Neuronal stem cell (in vitro differentiated cells): Measurements from ENCODE around the gene ABCC5.

ENCODE experiments used
- DNase-seq: peaks from one replicate; pipeline ENCODE4 v3.0.0-alpha.2; 2013; ENCODE audit warnings: low spot score
- H2AFZ ChIP-seq: one replicate; pipeline ENCODE4 v1.6.1; 2013; ENCODE audit warnings: mild to moderate bottlenecking, low read length, inconsistent platforms
- H2AK5ac ChIP-seq: 2 replicates; pipeline ENCODE4 v1.6.1; 2013; ENCODE audit warnings: low read depth, mild to moderate bottlenecking, inconsistent platforms, low read length, moderate library complexity, mixed read lengths
- H2BK120ac ChIP-seq: 2 replicates; pipeline ENCODE4 v1.6.1; 2013; ENCODE audit warnings: low read depth, mild to moderate bottlenecking, inconsistent platforms, low read length, moderate library complexity, mixed read lengths
- H2BK12ac ChIP-seq: one replicate; pipeline ENCODE4 v1.6.1; 2013; ENCODE audit warnings: low read length, inconsistent platforms
- H2BK15ac ChIP-seq: 2 replicates; pipeline ENCODE4 v1.6.1; 2013; ENCODE audit warnings: mild to moderate bottlenecking, low read length, inconsistent platforms, mixed read lengths
- H2BK5ac ChIP-seq: one replicate; pipeline ENCODE4 v1.6.1; 2013; ENCODE audit warnings: inconsistent platforms, mild to moderate bottlenecking, low read length, moderate library complexity
- H3K14ac ChIP-seq: one replicate; pipeline ENCODE4 v1.6.1; 2013; ENCODE audit warnings: low read length, inconsistent platforms
- H3K18ac ChIP-seq: 2 replicates; pipeline ENCODE4 v1.6.1; 2013; ENCODE audit warnings: low read length, inconsistent platforms
- H3K23ac ChIP-seq: 2 replicates; pipeline ENCODE4 v1.6.1; 2013; ENCODE audit warnings: low read depth, mild to moderate bottlenecking, mixed read lengths, low read length, inconsistent platforms; ENCODE audit not compliant: poor library complexity
- H3K27ac ChIP-seq: replicated peaks from 3 replicates; pipeline ENCODE4 v1.5.1; 2013; ENCODE audit warnings: low read length, inconsistent platforms
- H3K27me3 ChIP-seq, 3 experiments: 2 replicates each; pipeline ENCODE4 v1.6.1; 2013; ENCODE audit warnings: low read length in 3 of 3, mild to moderate bottlenecking in 2 of 3, inconsistent platforms in 1 of 3, low read depth in 1 of 3, mixed read lengths in 1 of 3, moderate library complexity in 1 of 3; ENCODE audit not compliant: control insufficient read depth in 3 of 3, insufficient read depth in 3 of 3
- H3K36me3 ChIP-seq, 2 donors: replicated peaks in 1 of 2; 2 replicates each; pipeline ENCODE4 v1.6.1; 2013; ENCODE audit warnings: low read length in 2 of 2; ENCODE audit not compliant: control insufficient read depth in 2 of 2, insufficient read depth in 2 of 2
- H3K4ac ChIP-seq: 2 replicates; pipeline ENCODE4 v1.6.1; 2013; ENCODE audit warnings: inconsistent platforms, mild to moderate bottlenecking, low read length, moderate library complexity
- H3K4me1 ChIP-seq, 2 donors: 1 replicate in 1 of 2; 2 replicates in 1 of 2; pipeline ENCODE4 v1.6.1; 2013; ENCODE audit warnings: low read length in 2 of 2, low read depth in 1 of 2; ENCODE audit not compliant: control insufficient read depth in 2 of 2, insufficient read depth in 1 of 2
- H3K4me2 ChIP-seq: one replicate; pipeline ENCODE4 v1.6.1; 2013; ENCODE audit warnings: mild to moderate bottlenecking, low read length, inconsistent platforms; ENCODE audit not compliant: insufficient read depth, poor library complexity, severe bottlenecking
- H3K4me3 ChIP-seq, 2 donors: 2 replicates each; pipeline ENCODE4 v1.5.1; 2013; ENCODE audit warnings: low read length in 2 of 2, mild to moderate bottlenecking in 2 of 2, inconsistent platforms in 1 of 2, moderate library complexity in 1 of 2
- H3K79me1 ChIP-seq: one replicate; pipeline ENCODE4 v1.6.1; 2013; ENCODE audit warnings: low read depth, mild to moderate bottlenecking, inconsistent platforms, low read length, moderate library complexity
- H3K9ac ChIP-seq: one replicate; pipeline ENCODE4 v1.6.1; 2013; ENCODE audit warnings: mild to moderate bottlenecking, low read depth, low read length, inconsistent platforms; ENCODE audit not compliant: poor library complexity
- H3K9me3 ChIP-seq, 2 donors: replicated peaks in 1 of 2; 2 replicates each; pipeline versions ENCODE3 to v1.6.1; 2013; ENCODE audit warnings: low read length in 2 of 2, mild to moderate bottlenecking in 2 of 2, inconsistent platforms in 1 of 2, low read depth in 1 of 2, mixed read lengths in 1 of 2, moderate library complexity in 1 of 2; ENCODE audit not compliant: control insufficient read depth in 2 of 2, insufficient read depth in 1 of 2
- H4K8ac ChIP-seq: one replicate; pipeline ENCODE4 v1.6.1; 2013; ENCODE audit warnings: low read depth, mild to moderate bottlenecking, inconsistent platforms, low read length, moderate library complexity
- H4K91ac ChIP-seq: one replicate; pipeline ENCODE4 v1.6.1; 2013; ENCODE audit warnings: low read length, low read depth, mild to moderate bottlenecking, inconsistent platforms; ENCODE audit not compliant: poor library complexity
- WGBS, 2 donors: extraction: QIAGEN DNeasy Blood & Tissue Kit; methylation state at CpG; one replicate each; pipeline ENCODE4 v1.1.7; 2013; ENCODE audit warnings: missing lambda C conversion rate in 2 of 2, mixed read lengths in 1 of 2; ENCODE audit not compliant: insufficient read length in 2 of 2, insufficient replicate concordance in 1 of 2; ENCODE audit errors: extremely low coverage in 2 of 2; 5-methylcytosine and 5-hydroxymethylcytosine counted together

Gene ABCC5

DNA sequence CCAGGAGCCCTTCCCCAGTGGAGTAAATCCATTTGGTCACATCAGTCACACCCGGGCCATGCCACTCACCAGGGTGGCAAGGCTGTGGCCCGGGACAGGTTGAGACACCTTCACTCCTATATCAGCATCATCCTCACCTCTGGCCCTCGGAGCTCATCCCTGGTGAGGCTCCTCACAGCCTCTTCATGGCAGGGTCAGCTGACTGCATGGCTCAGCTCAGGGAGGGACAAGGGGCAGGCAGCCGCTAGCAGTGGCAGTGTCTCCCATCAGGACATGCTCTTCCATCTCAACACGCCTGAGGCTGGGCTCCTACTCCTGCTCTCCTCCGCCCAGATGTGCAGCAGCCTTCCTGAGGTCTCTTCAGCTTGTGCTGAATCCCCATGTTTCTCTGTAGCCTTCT lies 106.6 kb downstream of the ABCC5 start:
- Histone ChIP-seq H3K18ac (no peak overlapping the region), H3K9me3 (no peaks in the 10 kb centered on the region), H2BK15ac (peak overlapping the region; percentile 49), H4K8ac (no peak overlapping the region), H2BK12ac (no peak overlapping the region), H3K14ac (no peak overlapping the region), H2BK120ac (no peak overlapping the region), H3K27ac (no peak overlapping the region), H3K27me3 (no peaks in the 10 kb centered on the region), H3K79me1 (peaks cover 4% of the 10 kb centered on the region), H4K91ac (no peak overlapping the region), H2AK5ac (no peak overlapping the region), H3K4ac (no peak overlapping the region), H3K23ac (peak overlapping the region; percentile 80), H2BK5ac (no peak overlapping the region), H3K4me3 (no peak overlapping the region), H3K4me2 (no peak overlapping the region), H3K9ac (no peak overlapping the region), H2AFZ (peak overlapping the region; percentile 24), H3K36me3 (no peaks in the 10 kb centered on the region), H3K4me1 (no peaks in the 10 kb centered on the region)
- WGBS, 2 donors = no CpG with 5 or more reads among the region's 6 CpGs
- DNase-seq = no peak

DNA sequence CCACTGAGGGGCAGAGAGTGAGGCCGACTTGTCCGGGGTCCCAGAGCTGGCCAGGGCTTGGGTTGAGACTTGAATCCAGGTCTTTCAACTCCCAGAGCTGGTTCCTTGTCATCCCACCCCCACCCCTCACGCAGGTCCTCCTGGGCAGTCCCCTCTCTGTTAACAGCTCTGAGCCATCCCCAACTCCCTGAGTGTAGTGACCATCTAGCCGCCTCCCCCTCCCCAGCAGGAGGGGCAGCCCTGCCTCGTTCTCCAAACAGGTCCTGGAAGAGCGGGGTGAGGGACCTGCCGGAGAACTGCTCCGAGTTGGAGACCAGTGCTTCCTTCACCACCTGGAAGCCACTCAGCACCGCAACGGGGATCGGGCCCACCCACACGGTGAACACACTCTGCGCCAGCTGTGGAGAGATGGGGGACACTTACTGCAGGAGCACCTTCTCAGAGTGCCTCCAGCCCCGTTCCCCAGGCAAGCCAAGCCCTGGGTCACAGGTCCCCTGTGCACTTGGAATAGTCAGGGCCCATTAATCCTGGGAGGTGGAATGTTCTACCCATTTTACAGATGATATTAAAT lies 108.6 kb downstream of the ABCC5 start:
- H3K79me1 ChIP-seq = peaks cover 4% of the 10 kb centered on the region
- H4K91ac ChIP-seq = no peak overlapping the region
- no peak overlapping the region for H2BK12ac ChIP-seq
- no peak overlapping the region for H3K4me2 ChIP-seq
- no peak overlapping the region for H2BK5ac ChIP-seq
- no peak for DNase-seq
- no peak overlapping the region for H2AK5ac ChIP-seq
- no peak overlapping the region for H2BK15ac ChIP-seq
- H4K8ac ChIP-seq = no peak overlapping the region
- H3K18ac ChIP-seq = no peak overlapping the region
- no peak overlapping the region for H3K23ac ChIP-seq
- no peaks in the 10 kb centered on the region for H3K4me1 ChIP-seq
- H3K14ac ChIP-seq = no peak overlapping the region
- no peak overlapping the region for H2AFZ ChIP-seq
- H3K27me3 ChIP-seq = no peaks in the 10 kb centered on the region
- no peaks in the 10 kb centered on the region for H3K9me3 ChIP-seq
- no CpG with 5 or more reads among the region's 14 CpGs for WGBS, 2 donors
- peak overlapping the region; percentile 53 for H3K9ac ChIP-seq
- H2BK120ac ChIP-seq = no peak overlapping the region
- H3K4me3 ChIP-seq = no peak overlapping the region
- no peaks in the 10 kb centered on the region for H3K36me3 ChIP-seq
- no peak overlapping the region for H3K4ac ChIP-seq
- H3K27ac ChIP-seq = no peak overlapping the region

DNA sequence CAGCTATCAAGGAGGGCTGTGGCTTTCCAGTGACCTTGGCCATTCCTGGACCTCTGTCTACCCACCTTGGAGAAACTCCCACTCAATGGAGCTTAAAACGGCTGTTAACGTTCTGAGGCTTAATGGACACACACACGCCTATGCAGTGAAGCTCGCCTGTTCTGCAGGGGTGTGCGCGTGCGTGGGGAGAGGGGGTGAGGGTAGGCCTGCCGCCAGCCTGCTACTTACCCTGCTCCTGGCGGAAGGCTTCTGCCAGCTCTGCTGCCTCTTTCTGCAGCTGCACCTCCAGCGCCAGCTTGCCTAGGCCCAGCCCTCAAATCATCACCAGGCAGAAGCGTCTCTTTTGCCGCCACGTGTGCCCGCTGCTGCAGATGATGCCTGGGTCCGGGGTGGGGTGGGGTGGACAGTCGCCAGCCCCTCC lies 109.8 kb downstream of the ABCC5 start:
- no peak overlapping the region for H3K4me2 ChIP-seq
- peak overlapping the region; percentile 84 for H2AK5ac ChIP-seq
- no peaks in the 10 kb centered on the region for H3K4me1 ChIP-seq
- DNase-seq = no peak
- peak overlapping the region; percentile 48 for H3K18ac ChIP-seq
- no peak overlapping the region for H2BK120ac ChIP-seq
- peaks cover 4% of the 10 kb centered on the region for H3K79me1 ChIP-seq
- WGBS, 2 donors = no CpG with 5 or more reads among the region's 16 CpGs
- H2BK5ac ChIP-seq = no peak overlapping the region
- H3K14ac ChIP-seq = peak overlapping the region; percentile 56
- peak overlapping the region; percentile 53 for H3K4ac ChIP-seq
- no peaks in the 10 kb centered on the region for H3K27me3 ChIP-seq
- H3K9ac ChIP-seq = peak overlapping the region; percentile 21
- H3K23ac ChIP-seq = peak overlapping the region; percentile 65
- H4K91ac ChIP-seq = peak overlapping the region; percentile 72
- no peak overlapping the region for H3K27ac ChIP-seq
- H2BK15ac ChIP-seq = no peak overlapping the region
- H3K36me3 ChIP-seq = no peaks in the 10 kb centered on the region
- no peak overlapping the region for H4K8ac ChIP-seq
- H3K4me3 ChIP-seq = no peak overlapping the region
- no peak overlapping the region for H2AFZ ChIP-seq
- H2BK12ac ChIP-seq = peak overlapping the region; percentile 73
- H3K9me3 ChIP-seq = no peaks in the 10 kb centered on the region

DNA sequence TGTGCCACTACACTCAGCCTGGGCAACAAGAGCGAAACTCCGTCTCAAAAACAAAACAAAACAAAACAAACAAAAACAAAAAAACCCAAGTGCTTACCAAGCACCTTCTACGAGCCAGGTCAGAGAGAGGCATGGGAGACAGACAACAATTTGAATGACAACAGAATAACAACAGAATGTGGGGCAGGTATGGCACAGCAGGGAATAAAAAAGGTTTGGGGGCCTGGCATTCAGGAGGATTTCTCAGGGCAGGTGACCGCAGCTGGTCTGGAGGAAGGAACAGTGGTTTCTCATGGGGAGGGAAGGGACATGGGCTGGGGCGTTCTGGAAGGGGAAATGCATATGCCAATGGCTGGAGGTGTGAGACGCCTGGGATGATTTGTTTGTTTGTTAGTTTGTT lies 110.5 kb downstream of the ABCC5 start:
- no peak overlapping the region for H3K23ac ChIP-seq
- H3K9ac ChIP-seq = no peak overlapping the region
- no peak overlapping the region for H3K4me3 ChIP-seq
- H4K8ac ChIP-seq = no peak overlapping the region
- no peak overlapping the region for H2BK5ac ChIP-seq
- DNase-seq = no peak
- no peak overlapping the region for H3K14ac ChIP-seq
- no peak overlapping the region for H3K27ac ChIP-seq
- no peak overlapping the region for H3K4ac ChIP-seq
- no peak overlapping the region for H3K4me2 ChIP-seq
- no peak overlapping the region for H2BK120ac ChIP-seq
- no peaks in the 10 kb centered on the region for H3K36me3 ChIP-seq
- no peak overlapping the region for H2AFZ ChIP-seq
- WGBS, 2 donors = no CpG with 5 or more reads among the region's 6 CpGs
- peaks cover 4% of the 10 kb centered on the region for H3K79me1 ChIP-seq
- H3K4me1 ChIP-seq = no peaks in the 10 kb centered on the region
- no peaks in the 10 kb centered on the region for H3K27me3 ChIP-seq
- H4K91ac ChIP-seq = no peak overlapping the region
- H3K9me3 ChIP-seq = no peaks in the 10 kb centered on the region
- H2BK15ac ChIP-seq = no peak overlapping the region
- H3K18ac ChIP-seq = no peak overlapping the region
- H2BK12ac ChIP-seq = no peak overlapping the region
- no peak overlapping the region for H2AK5ac ChIP-seq
